ENCODE data around the gene THSD8.
"Not testable (repeated sequence)": the region's sequence is repeated elsewhere in the genome, so short reads cannot be mapped to it uniquely, and the experiment has no call there.

GRCh38 chr19:12817188-12817587 is 15.3 kb downstream of the THSD8 start:
- not testable (repeated sequence) for TF ChIP-seq CTCF (conservative IDR thresholded peaks at IDR 0.05 in 1 of 2, IDR thresholded peaks at IDR 0.05 in 1 of 2; ENCODE audit: low read depth in 1 of 2, low read length in 2 of 2); EZH2 (IDR thresholded peaks at IDR 0.05; ENCODE audit: low read length, missing control alignments)

Data from fibroblast of lung (primary cell).